Measurements from ENCODE around the gene MTCH2. TPM values are rescaled to one million over a fixed set of nuclear protein-coding genes. Genes with fewer than 3 reads are reported as not detected.

The MTCH2 gene
- polyA plus RNA-seq, 1 donor from 2014 or later, result 123 TPM

DNA sequence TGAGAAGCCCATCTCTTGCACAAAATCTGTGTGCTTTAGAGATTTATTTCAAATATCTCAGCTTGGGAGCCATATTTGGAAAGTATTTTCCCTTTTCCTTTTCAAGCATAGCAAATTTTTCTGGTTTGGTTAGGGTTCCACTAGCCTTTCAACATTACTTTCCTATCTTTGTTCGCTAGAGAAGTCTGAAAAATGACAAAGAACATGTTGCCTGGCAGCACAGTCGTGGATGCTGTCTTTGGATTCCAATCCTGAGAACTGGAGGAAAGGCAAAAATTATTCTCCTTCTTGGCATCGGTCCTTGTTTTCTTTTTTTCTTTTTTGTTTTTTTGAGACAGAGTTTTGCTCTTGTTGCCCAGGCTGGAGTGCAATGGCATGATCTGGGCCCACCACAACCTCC, 6.9 kb upstream of the MTCH2 start:
- H2AFZ ChIP-seq (ENCODE audit: low read depth, low read length), result no peak overlapping the region

GRCh38 chr11:47646019-47646418, 3.7 kb upstream of the MTCH2 start:
- no peaks in the 10 kb centered on the region for H3K9me3 ChIP-seq (ENCODE audit: low read length)
- TF ChIP-seq REST (IDR thresholded peaks at IDR 0.05; ENCODE audit: borderline replicate concordance) (no peak), RAD21 (conservative IDR thresholded peaks at IDR 0.05) (no peak), POLR2AphosphoS5 (IDR thresholded peaks at IDR 0.05) (no peak), TAF1 (IDR thresholded peaks at IDR 0.05; ENCODE audit: low read depth) (no peak), SMC3 (conservative IDR thresholded peaks at IDR 0.05; ENCODE audit: poor library complexity) (no peak), MXI1 (conservative IDR thresholded peaks at IDR 0.05; ENCODE audit: poor library complexity, severe bottlenecking) (no peak)
- TF ChIP-seq, protein P1, sequence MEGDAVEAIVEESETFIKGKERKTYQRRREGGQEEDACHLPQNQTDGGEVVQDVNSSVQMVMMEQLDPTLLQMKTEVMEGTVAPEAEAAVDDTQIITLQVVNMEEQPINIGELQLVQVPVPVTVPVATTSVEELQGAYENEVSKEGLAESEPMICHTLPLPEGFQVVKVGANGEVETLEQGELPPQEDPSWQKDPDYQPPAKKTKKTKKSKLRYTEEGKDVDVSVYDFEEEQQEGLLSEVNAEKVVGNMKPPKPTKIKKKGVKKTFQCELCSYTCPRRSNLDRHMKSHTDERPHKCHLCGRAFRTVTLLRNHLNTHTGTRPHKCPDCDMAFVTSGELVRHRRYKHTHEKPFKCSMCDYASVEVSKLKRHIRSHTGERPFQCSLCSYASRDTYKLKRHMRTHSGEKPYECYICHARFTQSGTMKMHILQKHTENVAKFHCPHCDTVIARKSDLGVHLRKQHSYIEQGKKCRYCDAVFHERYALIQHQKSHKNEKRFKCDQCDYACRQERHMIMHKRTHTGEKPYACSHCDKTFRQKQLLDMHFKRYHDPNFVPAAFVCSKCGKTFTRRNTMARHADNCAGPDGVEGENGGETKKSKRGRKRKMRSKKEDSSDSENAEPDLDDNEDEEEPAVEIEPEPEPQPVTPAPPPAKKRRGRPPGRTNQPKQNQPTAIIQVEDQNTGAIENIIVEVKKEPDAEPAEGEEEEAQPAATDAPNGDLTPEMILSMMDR (IDR thresholded peaks at IDR 0.05; ENCODE audit: poor library complexity, severe bottlenecking), result no peak
- H2AFZ ChIP-seq (ENCODE audit: low read depth, low read length), result no peak overlapping the region
- H4K20me1 ChIP-seq (ENCODE audit: insufficient read depth), result no peaks in the 10 kb centered on the region
- H3K9me2 ChIP-seq (ENCODE audit: insufficient read depth, low read length), result no peaks in the 10 kb centered on the region
- peaks cover 3% of the 10 kb centered on the region for H3F3A ChIP-seq (ENCODE audit: insufficient read depth, low read length, poor library complexity, severe bottlenecking)
- no peaks in the 10 kb centered on the region for H3K27me3 ChIP-seq (ENCODE audit: insufficient read depth, low read depth, low read length)
- H3K36me3 ChIP-seq (ENCODE audit: insufficient read depth, low read length), result no peaks in the 10 kb centered on the region
- no peak overlapping the region for H3K4me3 ChIP-seq (ENCODE audit: low read length)
- H3K79me2 ChIP-seq (replicated peaks; ENCODE audit: insufficient read depth, low read length), result peaks cover 9% of the 10 kb centered on the region
- H3K9ac ChIP-seq (ENCODE audit: low read length), result no peak overlapping the region
- H3K27ac ChIP-seq (ENCODE audit: low read length), result no peak overlapping the region
- H3K4me2 ChIP-seq (ENCODE audit: low read length), result no peak overlapping the region

More for the DNA sequence above, 6.9 kb upstream of the MTCH2 start:
- H3K27me3 ChIP-seq (ENCODE audit: insufficient read depth, low read depth, low read length), result no peaks in the 10 kb centered on the region
- TF ChIP-seq, protein P1 (IDR thresholded peaks at IDR 0.05; ENCODE audit: poor library complexity, severe bottlenecking), result no peak
- TF ChIP-seq POLR2AphosphoS5 (IDR thresholded peaks at IDR 0.05) (no peak), TAF1 (IDR thresholded peaks at IDR 0.05; ENCODE audit: low read depth) (no peak), RAD21 (conservative IDR thresholded peaks at IDR 0.05) (no peak), EZH2 (IDR thresholded peaks at IDR 0.05; ENCODE audit: borderline replicate concordance, insufficient read depth, low read length, poor library complexity, severe bottlenecking) (no peak), SMC3 (conservative IDR thresholded peaks at IDR 0.05; ENCODE audit: poor library complexity) (no peak), MXI1 (conservative IDR thresholded peaks at IDR 0.05; ENCODE audit: poor library complexity, severe bottlenecking) (no peak), EP300 (conservative IDR thresholded peaks at IDR 0.05; ENCODE audit: poor library complexity, severe bottlenecking) (no peak), REST (IDR thresholded peaks at IDR 0.05; ENCODE audit: borderline replicate concordance) (no peak)
- no peak overlapping the region for H3K9ac ChIP-seq (ENCODE audit: low read length)
- H3K27ac ChIP-seq (ENCODE audit: low read length), result no peak overlapping the region
- H3K4me3 ChIP-seq (ENCODE audit: low read length), result no peak overlapping the region
- no peak overlapping the region for H3K4me2 ChIP-seq (ENCODE audit: low read length)
- H3K9me2 ChIP-seq (ENCODE audit: insufficient read depth, low read length), result no peaks in the 10 kb centered on the region
- H3K36me3 ChIP-seq (ENCODE audit: insufficient read depth, low read length), result no peaks in the 10 kb centered on the region
- no peaks in the 10 kb centered on the region for H3K9me3 ChIP-seq (ENCODE audit: low read length)
- H3K79me2 ChIP-seq (replicated peaks; ENCODE audit: insufficient read depth, low read length), result no peaks in the 10 kb centered on the region
- H4K20me1 ChIP-seq (ENCODE audit: insufficient read depth), result no peaks in the 10 kb centered on the region
- no peaks in the 10 kb centered on the region for H3F3A ChIP-seq (ENCODE audit: insufficient read depth, low read length, poor library complexity, severe bottlenecking)
